Amniotic stem cell (primary cell): ENCODE data around the gene ZNF324.
"Not testable (repeated sequence)": the region's sequence is repeated elsewhere in the genome, so short reads cannot be mapped to it uniquely, and the experiment has no call there.

Source experiments
- DNase-seq: peaks from one replicate; lab custom pipeline; 2025; lab: John Stamatoyannopoulos, UW

Gene ZNF324

GRCh38 chr19:58500242-58500641 lies 33.4 kb downstream of the ZNF324 start:
- DNase-seq = no peak

GRCh38 chr19:58507602-58508223 lies 40.8 kb downstream of the ZNF324 start:
- DNase-seq = not testable (repeated sequence)

- no peak for DNase-seq
Observed at GRCh38 chr19:58509731-58510083, 42.8 kb downstream of the ZNF324 start.

GRCh38 chr19:58510084-58510862 lies 43.4 kb downstream of the ZNF324 start:
- DNase-seq = no peak

GRCh38 chr19:58511353-58512208 lies 44.7 kb downstream of the ZNF324 start, which contains the start of gene SLC27A5:
TSS of gene SLC27A5 (minus strand) at chr19:58511992. CDS start at chr19:58511955, 37 bp downstream.
- DNase-seq = no peak

- DNase-seq = no peak
Observed at GRCh38 chr19:58513213-58513693, 46.4 kb downstream of the ZNF324 start.

- peak; percentile 1 for DNase-seq
Observed at GRCh38 chr19:58513694-58514563, 47.0 kb downstream of the ZNF324 start.

GRCh38 chr19:58514564-58515022 lies 47.7 kb downstream of the ZNF324 start:
- no peak for DNase-seq

- no peak for DNase-seq
Observed at GRCh38 chr19:58515259-58515658, 48.4 kb downstream of the ZNF324 start.

GRCh38 chr19:58516246-58516836 lies 49.5 kb downstream of the ZNF324 start:
- DNase-seq = no peak

- no peak for DNase-seq
Observed at GRCh38 chr19:58516964-58517833, 50.3 kb downstream of the ZNF324 start.

GRCh38 chr19:58518256-58519086 lies 51.6 kb downstream of the ZNF324 start:
- no peak for DNase-seq

- DNase-seq = peak; percentile 66
Observed at GRCh38 chr19:58519087-58519354, 52.1 kb downstream of the ZNF324 start.

GRCh38 chr19:58519355-58520256 lies 52.7 kb downstream of the ZNF324 start, which contains the start of gene ZBTB45:
TSS of gene ZBTB45 (minus strand) at chr19:58519810. CDS start at chr19:58517673, 2,137 bp downstream.
- peak; percentile 92 for DNase-seq

GRCh38 chr19:58520257-58520599 lies 53.3 kb downstream of the ZNF324 start:
- no peak for DNase-seq

GRCh38 chr19:58521651-58522050 lies 54.8 kb downstream of the ZNF324 start:
- no peak for DNase-seq

GRCh38 chr19:58522709-58523108 lies 55.8 kb downstream of the ZNF324 start:
- DNase-seq = no peak
